H1 (cell line): Measurements from ENCODE around the gene MRPL34.

Experiments
- CREB1 ChIP-seq: IDR thresholded peaks from 2 replicates; pipeline ENCODE4 v1.6.1; 2012; ENCODE audit warnings: inconsistent platforms
- CTCF ChIP-seq, 3 experiments: IDR thresholded peaks; 1 replicate in 2 of 3; 2 replicates in 1 of 3; pipeline versions ENCODE4 v1.5.1 to v1.6.1; 2011; ENCODE audit warnings: low read length in 3 of 3, mild to moderate bottlenecking in 3 of 3, inconsistent platforms in 2 of 3, low read depth in 1 of 3, moderate library complexity in 1 of 3; ENCODE audit not compliant: insufficient read depth in 1 of 3; ENCODE audit errors: control extremely low read depth in 1 of 3
- EP300 ChIP-seq, 2 experiments: IDR thresholded peaks; 1 replicate in 1 of 2; 2 replicates in 1 of 2; pipeline ENCODE4 v1.6.1; 2011 to 2012; ENCODE audit warnings: low read depth in 2 of 2, low read length in 2 of 2, mild to moderate bottlenecking in 2 of 2, borderline replicate concordance in 1 of 2, inconsistent platforms in 1 of 2, moderate library complexity in 1 of 2
- EZH2 ChIP-seq: fragments of 200-600 bp; sonication (generic); IDR thresholded peaks from 2 replicates; pipeline ENCODE4 v1.7.1; 2012; ENCODE audit warnings: low read depth, mild to moderate bottlenecking, moderate library complexity, low read length, inconsistent platforms; ENCODE audit not compliant: severe bottlenecking
- NRF1 ChIP-seq: IDR thresholded peaks from 2 replicates; pipeline ENCODE4 v1.6.1; 2011; ENCODE audit warnings: mild to moderate bottlenecking, low read depth, low read length, improper control_type of control experiment
- POLR2AphosphoS5 ChIP-seq: IDR thresholded peaks from 2 replicates; pipeline ENCODE4 v1.6.1; 2011; ENCODE audit warnings: low read depth, low read length
- RAD21 ChIP-seq, 2 experiments: IDR thresholded peaks in 1 of 2; conservative IDR thresholded peaks in 1 of 2; 2 replicates each; pipeline ENCODE4 v1.6.1; 2011; ENCODE audit warnings: low read depth in 2 of 2, low read length in 2 of 2, improper control_type of control experiment in 1 of 2, inconsistent platforms in 1 of 2, mild to moderate bottlenecking in 1 of 2, moderate library complexity in 1 of 2
- SP2 ChIP-seq: IDR thresholded peaks from 2 replicates; pipeline ENCODE4 v1.6.1; 2012; ENCODE audit warnings: mild to moderate bottlenecking, low read length, inconsistent platforms
- ZNF274 ChIP-seq: IDR thresholded peaks from 2 replicates; pipeline ENCODE4 v1.7.0; 2012; ENCODE audit warnings: low read length, borderline replicate concordance; ENCODE audit errors: extremely low read depth

- TF ChIP-seq RAD21 (IDR thresholded peaks at IDR 0.05 in 1 of 2, conservative IDR thresholded peaks at IDR 0.05 in 1 of 2; ENCODE audit: low read depth in 2 of 2, low read length in 2 of 2), result no peak
- no peak for TF ChIP-seq POLR2AphosphoS5
- TF ChIP-seq SP2, result no peak
- no peak for TF ChIP-seq NRF1
- TF ChIP-seq CTCF (IDR thresholded peaks at IDR 0.05; ENCODE audit: control extremely low read depth in 1 of 3, insufficient read depth in 1 of 3, low read depth in 1 of 3, low read length in 3 of 3), result no peak
- TF ChIP-seq CREB1, result no peak
- TF ChIP-seq EZH2, result no peak
- no peak for TF ChIP-seq EP300 (IDR thresholded peaks at IDR 0.05; ENCODE audit: borderline replicate concordance in 1 of 2, low read depth in 2 of 2, low read length in 2 of 2)
- TF ChIP-seq ZNF274, result no peak
Measured at GRCh38 chr19:17318966-17319365, 13.3 kb downstream of the MRPL34 start.
